HG02588 (cell line): ENCODE results near the gene MSH2.
"Not testable (repeated sequence)": the region's sequence is repeated elsewhere in the genome, so short reads cannot be mapped to it uniquely, and the experiment has no call there.

ENCODE experiments used
- ATAC-seq: cut with Tn5 transposase; IDR thresholded peaks from one replicate; pipeline ENCODE4 v1.9.1; 2021; ENCODE audit warnings: mild to moderate bottlenecking, moderate library complexity; ENCODE audit not compliant: unreplicated experiment

MSH2 gene

GRCh38 chr2:47406649-47407330 lies 3.8 kb downstream of the MSH2 start:
- ATAC-seq = not testable (repeated sequence)

GRCh38 chr2:47407976-47408375 lies 5.0 kb downstream of the MSH2 start:
- ATAC-seq = not testable (repeated sequence)

- no peak for ATAC-seq
These were observed 11.9 kb downstream of the MSH2 start for GRCh38 chr2:47414682-47415458.

GRCh38 chr2:47420214-47420613 lies 17.3 kb downstream of the MSH2 start:
- no peak for ATAC-seq

GRCh38 chr2:47420683-47421082 lies 17.7 kb downstream of the MSH2 start:
- ATAC-seq = not testable (repeated sequence)

- ATAC-seq = no peak
These were observed 19.1 kb downstream of the MSH2 start for GRCh38 chr2:47422016-47422415.

- ATAC-seq = no peak
These were observed 19.6 kb downstream of the MSH2 start for GRCh38 chr2:47422560-47422959.

- ATAC-seq = no peak
These were observed 23.8 kb downstream of the MSH2 start for GRCh38 chr2:47426786-47427185.

- no peak for ATAC-seq
These were observed 26.8 kb downstream of the MSH2 start for GRCh38 chr2:47429795-47430194.

GRCh38 chr2:47433006-47433405 lies 30.1 kb downstream of the MSH2 start:
- not testable (repeated sequence) for ATAC-seq

GRCh38 chr2:47433445-47433844 lies 30.5 kb downstream of the MSH2 start:
- not testable (repeated sequence) for ATAC-seq

- ATAC-seq = no peak
These were observed 34.3 kb downstream of the MSH2 start for GRCh38 chr2:47437287-47437686.

GRCh38 chr2:47438106-47438505 lies 35.1 kb downstream of the MSH2 start:
- ATAC-seq = no peak

- no peak for ATAC-seq
These were observed 35.8 kb downstream of the MSH2 start for GRCh38 chr2:47438783-47439182.

GRCh38 chr2:47451790-47452189 lies 48.8 kb downstream of the MSH2 start:
- ATAC-seq = no peak

GRCh38 chr2:47452761-47453160 lies 49.8 kb downstream of the MSH2 start:
- no peak for ATAC-seq

GRCh38 chr2:47454818-47455217 lies 51.9 kb downstream of the MSH2 start:
- ATAC-seq = not testable (repeated sequence)

GRCh38 chr2:47455411-47455810 lies 52.5 kb downstream of the MSH2 start:
- no peak for ATAC-seq

GRCh38 chr2:47456851-47457250 lies 53.9 kb downstream of the MSH2 start:
- ATAC-seq = no peak

GRCh38 chr2:47457268-47457667 lies 54.3 kb downstream of the MSH2 start:
- ATAC-seq = no peak

GRCh38 chr2:47459021-47459420 lies 56.1 kb downstream of the MSH2 start:
- no peak for ATAC-seq

GRCh38 chr2:47460766-47461165 lies 57.8 kb downstream of the MSH2 start:
- no peak for ATAC-seq
